ENCODE measurements around the gene LRRC9. TPM values are rescaled to one million over a fixed set of nuclear protein-coding genes. Genes with fewer than 3 reads are reported as not detected.

Gene LRRC9
- not detected for polyA plus RNA-seq

DNA sequence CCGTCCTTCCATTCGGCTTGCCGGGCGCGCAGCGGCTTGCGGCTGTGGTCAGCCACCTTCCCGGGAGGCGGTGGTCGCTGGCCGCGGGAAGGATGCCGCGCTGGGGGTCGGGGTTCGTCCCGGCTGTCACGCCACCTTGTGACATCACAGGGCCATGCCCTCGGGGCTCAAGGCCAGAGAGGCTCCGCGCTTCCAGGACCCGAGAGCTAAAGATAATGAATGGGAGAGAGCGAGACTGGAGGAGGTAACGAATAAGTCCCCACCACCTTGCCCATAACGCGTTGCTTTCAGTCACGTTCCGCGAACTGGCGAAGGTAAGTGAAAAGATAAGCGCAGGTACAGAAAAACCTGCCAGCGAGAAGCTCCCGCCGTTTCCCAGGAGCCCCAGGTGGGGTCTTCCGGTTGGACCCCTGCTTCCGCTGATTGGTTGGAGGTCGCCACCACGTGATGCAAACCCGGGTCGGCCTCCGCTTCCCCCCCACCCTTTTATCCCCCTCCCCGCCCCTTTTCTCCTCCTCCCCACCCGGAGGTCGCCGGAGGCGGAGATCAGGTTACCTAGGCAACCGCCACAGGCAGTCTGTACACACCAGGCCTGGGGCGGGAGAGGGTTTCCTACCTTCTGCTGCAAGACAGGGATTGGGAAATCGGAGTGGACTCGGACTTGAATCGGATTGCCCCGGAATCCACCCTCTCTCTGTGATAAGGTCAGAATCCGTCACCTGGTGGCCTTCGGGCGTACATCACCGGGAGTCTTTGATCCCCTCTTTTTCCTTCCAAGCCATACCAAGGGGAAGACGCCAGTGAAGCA lies at the start of gene LRRC9:
LRRC9 (plus strand) TSS at position 575 of the 808 bp plus-strand sequence.
- Mint-ChIP-seq H3K36me3 (no peaks in the 10 kb centered on the region), H3K4me3 (peak within 1 kb of the TSS; percentile 51 to 73 (median 69)), H3K9me3 (peaks cover 0 to 7% (median 2%) of the 10 kb centered on the region in 6 donors), H3K4me1 (peaks cover 9 to 18% of the 10 kb centered on the region in 2 donors), H3K27me3 (ENCODE audit: low read depth in 3 of 3) (peaks cover 3 to 31% (median 13%) of the 10 kb centered on the region in 3 donors), H3K27ac (peak within 1 kb of the TSS in 1 of 6 donors; percentile 27)
- DNase-seq, result peak; percentile 1 to 6 (median 3)

DNA sequence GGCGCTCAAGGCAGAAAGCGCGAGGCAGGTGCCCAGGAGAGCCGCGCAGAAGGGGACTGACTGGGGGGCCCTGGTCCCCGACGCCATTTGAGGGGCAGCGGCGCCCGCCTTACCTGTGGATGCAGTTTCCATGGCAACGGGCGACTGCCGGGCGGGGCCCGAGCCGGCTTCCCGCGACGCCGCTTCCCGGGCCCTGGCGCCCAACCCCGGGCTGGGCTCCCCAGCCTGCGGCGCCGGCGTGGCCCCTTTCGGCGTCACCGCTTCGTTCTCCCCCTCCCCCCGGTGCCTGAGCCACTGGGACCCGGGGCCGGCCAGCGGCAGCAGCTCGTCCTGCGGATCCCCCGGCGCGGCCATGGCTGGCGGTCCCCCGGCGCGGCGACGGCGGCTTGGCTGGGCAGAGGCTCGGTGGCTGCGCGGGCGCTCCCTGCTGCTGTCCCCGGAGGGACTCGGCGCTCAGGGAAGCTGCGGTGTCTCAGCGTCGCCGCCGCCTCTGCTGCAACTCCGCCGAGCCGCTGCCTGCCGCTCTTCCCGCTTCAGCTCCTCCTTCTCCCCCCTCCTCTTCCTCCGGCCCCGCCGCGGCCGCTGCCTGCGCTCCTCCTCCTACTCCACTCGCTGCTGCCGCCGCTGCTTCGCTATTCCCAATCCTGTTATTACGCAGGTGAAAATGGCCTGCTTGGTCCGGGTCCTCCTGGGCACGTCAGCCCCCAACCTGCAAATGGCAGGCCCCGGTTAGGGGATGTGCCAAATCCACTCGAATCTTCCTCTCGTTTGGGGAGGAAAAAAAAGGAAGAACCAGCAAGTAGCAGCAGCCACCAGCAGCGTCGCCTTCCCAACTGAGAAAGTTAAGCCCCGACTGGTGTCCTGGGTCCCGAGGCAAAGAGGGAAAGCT lies 49.4 kb upstream of the LRRC9 start, which contains the start of gene RTN1:
RTN1 (minus strand) TSS at position 500 of the 889 bp plus-strand sequence; CDS start at position 354, 146 bp downstream.
- Mint-ChIP-seq H3K9me3 (peaks cover 0 to 6% (median 0%) of the 10 kb centered on the region in 6 donors), H3K27ac (no peak within 1 kb of the TSS), H3K27me3 (ENCODE audit: low read depth in 3 of 3) (peaks cover 7 to 26% (median 12%) of the 10 kb centered on the region in 3 donors), H3K4me3 (peak within 1 kb of the TSS; percentile 44 to 71 (median 58)), H3K4me1 (peaks cover 0 to 8% of the 10 kb centered on the region in 2 donors), H3K36me3 (peaks cover 0 to 4% (median 0%) of the 10 kb centered on the region in 3 donors)
- DNase-seq, result no peak

DNA sequence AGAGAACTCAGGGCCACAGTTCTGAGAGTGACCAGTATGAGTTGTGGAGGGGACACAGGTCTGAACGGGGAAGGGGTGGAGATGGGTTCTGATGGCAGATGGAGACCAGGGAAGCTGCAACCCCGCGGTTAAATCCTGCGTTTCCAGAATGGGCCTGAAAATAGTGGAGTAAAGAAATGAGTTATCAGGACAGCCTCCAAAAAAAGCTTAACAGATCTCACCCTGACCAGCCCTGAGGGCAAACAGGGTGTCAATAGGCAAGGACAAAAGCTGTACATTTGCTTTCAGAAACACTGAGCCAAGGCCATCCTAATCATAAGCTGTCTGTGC lies 48.8 kb upstream of the LRRC9 start:
- peaks cover 0 to 4% (median 0%) of the 10 kb centered on the region in 3 donors for H3K36me3 Mint-ChIP-seq
- H3K4me3 Mint-ChIP-seq, result peak overlapping the region in 4 of 5 donors; percentile 44 to 62 (median 52)
- no peak overlapping the region for H3K27ac Mint-ChIP-seq
- no peak for DNase-seq
- peaks cover 0 to 8% of the 10 kb centered on the region in 2 donors for H3K4me1 Mint-ChIP-seq
- H3K9me3 Mint-ChIP-seq, result peaks cover 0 to 6% (median 0%) of the 10 kb centered on the region in 6 donors
- H3K27me3 Mint-ChIP-seq (ENCODE audit: low read depth in 3 of 3), result peaks cover 8 to 25% (median 12%) of the 10 kb centered on the region in 3 donors

DNA sequence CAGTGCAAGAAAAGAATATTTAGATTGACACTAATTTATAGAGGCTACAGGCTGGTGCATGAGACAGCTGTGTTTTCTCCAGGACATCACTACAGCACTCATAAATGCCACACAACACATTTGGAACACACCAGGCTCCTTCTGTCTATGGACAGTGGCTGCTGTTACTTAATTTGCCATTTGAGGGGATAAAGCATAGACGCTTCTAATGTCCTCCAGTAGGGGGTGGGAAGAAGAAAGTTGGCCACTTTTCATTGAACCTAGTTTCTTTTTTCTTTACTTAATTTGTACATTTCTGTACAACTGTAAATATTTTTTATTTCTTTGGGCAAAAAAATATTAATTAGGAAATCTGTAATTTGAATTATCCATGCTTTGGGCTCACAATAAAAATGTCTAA lies 37.0 kb upstream of the LRRC9 start:
- peaks cover 0 to 10% (median 7%) of the 10 kb centered on the region in 3 donors for H3K27me3 Mint-ChIP-seq (ENCODE audit: low read depth in 3 of 3)
- H3K4me3 Mint-ChIP-seq, result no peak overlapping the region

DNA sequence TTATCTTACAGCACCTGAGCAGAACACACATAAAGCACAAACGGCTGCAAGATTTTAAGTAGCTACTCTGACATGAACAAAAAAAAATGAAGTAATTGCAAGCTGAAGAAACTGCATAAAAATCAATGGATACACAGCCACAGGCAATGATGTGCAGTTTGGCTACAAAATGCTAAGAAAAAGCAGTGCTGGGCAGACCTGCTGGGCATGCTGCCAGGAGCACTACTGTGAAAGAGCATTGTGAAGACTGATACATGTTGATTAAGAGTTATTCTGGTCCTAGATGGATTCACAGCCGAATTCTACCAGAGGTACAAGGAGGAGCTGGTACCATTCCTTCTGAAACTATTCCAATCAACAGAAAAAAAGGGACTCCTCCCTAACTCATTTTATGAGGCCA lies 29.3 kb upstream of the LRRC9 start:
- Mint-ChIP-seq H3K9me3 (peaks cover 0 to 6% (median 0%) of the 10 kb centered on the region in 6 donors), H3K4me1 (no peaks in the 10 kb centered on the region), H3K27me3 (ENCODE audit: low read depth in 3 of 3) (peaks cover 0 to 3% (median 2%) of the 10 kb centered on the region in 3 donors), H3K27ac (no peak overlapping the region), H3K36me3 (no peaks in the 10 kb centered on the region), H3K4me3 (no peak overlapping the region)
- no peak for DNase-seq

More for the DNA sequence above, 37.0 kb upstream of the LRRC9 start:
- no peaks in the 10 kb centered on the region for H3K4me1 Mint-ChIP-seq
- peaks cover 0 to 8% (median 4%) of the 10 kb centered on the region in 6 donors for H3K9me3 Mint-ChIP-seq
- no peaks in the 10 kb centered on the region for H3K36me3 Mint-ChIP-seq
- H3K27ac Mint-ChIP-seq, result no peak overlapping the region
- no peak for DNase-seq

DNA sequence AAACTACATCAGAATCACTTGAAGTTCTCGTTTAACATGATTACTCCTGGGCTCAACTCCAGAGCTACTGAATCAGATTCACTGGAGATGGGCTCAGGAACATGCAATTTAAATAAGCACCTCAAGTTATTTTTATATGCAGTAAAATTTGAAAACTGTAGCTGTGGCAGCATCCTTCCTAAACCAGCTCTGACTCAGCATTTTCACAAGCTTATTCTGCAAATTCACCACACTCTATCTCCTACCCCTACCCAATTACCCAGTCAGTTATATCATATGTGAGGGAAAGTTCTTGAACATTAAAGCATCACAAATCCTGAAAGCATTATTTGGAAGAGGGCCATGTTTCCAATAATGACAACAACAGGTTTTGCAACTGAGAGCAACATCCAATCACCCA lies 24.2 kb upstream of the LRRC9 start:
- Mint-ChIP-seq H3K9me3 (peaks cover 0 to 1% (median 0%) of the 10 kb centered on the region in 6 donors), H3K4me1 (no peaks in the 10 kb centered on the region), H3K27ac (no peak overlapping the region), H3K4me3 (no peak overlapping the region), H3K27me3 (ENCODE audit: low read depth in 3 of 3) (peaks cover 0 to 6% (median 5%) of the 10 kb centered on the region in 3 donors), H3K36me3 (no peaks in the 10 kb centered on the region)
- DNase-seq, result no peak

DNA sequence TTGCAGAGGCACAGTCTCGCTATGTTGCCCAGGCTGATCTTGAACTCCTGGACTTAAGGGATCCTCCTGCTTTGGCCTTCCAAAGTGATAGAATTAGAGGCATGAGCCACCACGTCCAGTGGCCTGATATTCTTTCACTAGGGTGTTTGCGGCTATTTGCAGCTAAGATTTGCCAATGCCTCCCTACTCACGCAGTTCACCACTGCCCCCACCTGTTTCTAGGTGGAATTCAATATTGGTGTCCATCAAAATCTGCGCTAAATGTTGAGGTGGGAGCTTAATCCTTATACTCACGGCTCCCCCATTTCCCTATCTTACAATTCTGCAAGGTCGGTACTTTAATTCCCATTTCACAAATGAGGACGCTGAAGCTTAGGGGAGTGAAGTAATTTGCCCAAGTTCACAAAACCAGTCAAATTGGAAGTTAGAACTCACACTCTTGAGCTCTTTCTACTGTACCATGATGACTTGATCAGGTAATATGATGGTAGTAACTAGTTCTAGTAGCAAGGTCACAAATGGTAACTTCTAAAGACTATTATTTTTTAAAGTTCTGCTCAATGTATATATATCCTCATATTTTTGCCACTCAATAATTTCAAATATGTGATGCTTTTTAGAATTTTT lies 22.1 kb upstream of the LRRC9 start:
- Mint-ChIP-seq H3K27me3 (ENCODE audit: low read depth in 3 of 3) (peaks cover 2 to 8% (median 7%) of the 10 kb centered on the region in 3 donors), H3K4me1 (no peaks in the 10 kb centered on the region), H3K4me3 (no peak overlapping the region), H3K36me3 (no peaks in the 10 kb centered on the region), H3K9me3 (peaks cover 0 to 4% (median 0%) of the 10 kb centered on the region in 6 donors), H3K27ac (no peak overlapping the region)
- no peak for DNase-seq

DNA sequence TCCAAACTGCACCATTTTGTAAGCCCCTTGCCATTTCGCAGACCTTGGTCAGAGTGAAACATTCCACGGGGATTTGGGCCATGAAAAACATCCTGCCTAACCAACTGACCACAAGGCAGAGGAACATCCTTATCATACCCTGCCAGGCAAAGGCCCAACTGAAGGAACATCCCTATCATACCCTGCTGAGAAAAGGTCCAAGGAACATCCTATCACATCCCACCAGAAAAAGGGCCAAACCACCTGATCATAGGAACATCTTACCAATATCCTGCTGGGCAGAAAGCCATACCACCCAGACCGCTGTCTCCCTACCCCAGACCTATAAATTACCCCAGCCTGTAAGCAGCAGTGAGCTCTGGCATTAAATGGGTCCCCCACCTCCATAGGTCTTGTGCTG lies 19.4 kb upstream of the LRRC9 start:
- Mint-ChIP-seq H3K36me3 (no peaks in the 10 kb centered on the region), H3K9me3 (peaks cover 0 to 4% (median 0%) of the 10 kb centered on the region in 6 donors), H3K4me3 (no peak overlapping the region), H3K4me1 (no peaks in the 10 kb centered on the region), H3K27me3 (ENCODE audit: low read depth in 3 of 3) (peaks cover 2 to 8% (median 7%) of the 10 kb centered on the region in 3 donors), H3K27ac (no peak overlapping the region)
- no peak for DNase-seq

DNA sequence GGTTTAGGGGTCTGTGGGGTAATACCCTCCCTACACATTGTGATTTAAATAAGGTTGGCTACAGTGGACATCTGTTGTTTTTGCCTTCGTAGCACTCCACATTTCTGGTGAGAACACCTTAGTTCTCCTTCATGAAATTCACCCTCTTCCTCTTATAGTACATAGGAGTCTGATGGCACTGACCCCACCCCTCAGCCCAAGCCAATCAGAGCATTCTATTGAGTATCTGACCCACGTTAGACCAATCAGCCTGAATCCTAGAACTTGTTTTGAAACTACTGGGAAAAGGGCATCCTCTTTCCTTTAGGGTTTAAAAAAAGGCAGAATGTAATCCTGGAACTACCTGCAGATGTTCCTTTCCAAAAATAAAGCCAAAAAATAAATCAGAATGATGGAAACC lies 15.8 kb upstream of the LRRC9 start:
- H3K27me3 Mint-ChIP-seq (ENCODE audit: low read depth in 3 of 3), result peaks cover 2 to 8% (median 4%) of the 10 kb centered on the region in 3 donors
- H3K4me3 Mint-ChIP-seq, result no peak overlapping the region
- H3K9me3 Mint-ChIP-seq, result peaks cover 0 to 4% (median 0%) of the 10 kb centered on the region in 6 donors
- no peaks in the 10 kb centered on the region for H3K4me1 Mint-ChIP-seq
- DNase-seq, result no peak
- no peaks in the 10 kb centered on the region for H3K36me3 Mint-ChIP-seq
- H3K27ac Mint-ChIP-seq, result no peak overlapping the region

DNA sequence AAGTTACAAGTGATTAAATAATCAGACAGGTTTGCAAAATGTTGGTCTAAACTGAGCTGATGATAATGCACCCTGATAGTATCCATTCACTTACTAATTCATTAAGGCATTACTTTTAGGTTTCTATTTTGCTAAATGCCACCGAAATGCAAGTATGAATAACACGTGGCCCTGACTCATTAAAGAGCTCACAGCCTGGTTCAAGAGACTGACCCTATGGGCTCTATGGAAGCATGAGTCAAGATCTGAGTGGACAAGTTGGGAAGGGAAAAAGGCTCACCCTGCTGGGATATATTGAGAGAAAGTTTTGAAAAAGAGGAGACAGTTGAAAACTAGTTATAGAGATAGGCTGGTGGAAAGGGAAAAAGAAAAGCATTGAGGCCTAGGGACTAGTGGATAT lies 14.8 kb upstream of the LRRC9 start:
- Mint-ChIP-seq H3K36me3 (no peaks in the 10 kb centered on the region), H3K27ac (no peak overlapping the region), H3K27me3 (ENCODE audit: low read depth in 3 of 3) (peaks cover 2 to 6% (median 2%) of the 10 kb centered on the region in 3 donors)

DNA sequence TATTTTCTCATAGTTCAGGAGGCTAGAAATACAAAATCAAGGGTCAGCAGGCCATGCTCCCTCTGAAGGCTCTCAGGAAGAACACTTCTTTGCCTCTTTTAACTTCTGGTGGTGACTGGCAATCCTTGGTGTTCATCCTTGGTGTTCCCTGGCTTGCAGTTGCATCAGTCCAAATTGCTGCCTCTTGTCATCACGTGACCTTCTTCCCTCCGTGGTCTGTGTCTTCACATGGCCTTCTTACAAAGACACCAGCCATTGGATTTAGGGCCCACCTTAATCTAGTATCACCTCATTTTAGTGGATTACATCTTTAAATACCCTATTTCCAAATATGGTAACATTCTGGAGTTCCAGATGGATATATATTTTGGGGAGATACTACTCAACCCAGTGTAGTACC lies 7.5 kb upstream of the LRRC9 start:
- Mint-ChIP-seq H3K4me1 (no peaks in the 10 kb centered on the region), H3K36me3 (no peaks in the 10 kb centered on the region), H3K9me3 (peaks cover 0 to 8% (median under 1%) of the 10 kb centered on the region in 6 donors), H3K4me3 (no peak overlapping the region), H3K27me3 (ENCODE audit: low read depth in 3 of 3) (peaks cover 3 to 12% (median 5%) of the 10 kb centered on the region in 3 donors), H3K27ac (no peak overlapping the region)
- no peak for DNase-seq

More for the DNA sequence above, 14.8 kb upstream of the LRRC9 start:
- Mint-ChIP-seq H3K9me3 (peaks cover 0 to 7% (median 0%) of the 10 kb centered on the region in 6 donors), H3K4me3 (no peak overlapping the region), H3K4me1 (no peaks in the 10 kb centered on the region)
- no peak for DNase-seq

DNA sequence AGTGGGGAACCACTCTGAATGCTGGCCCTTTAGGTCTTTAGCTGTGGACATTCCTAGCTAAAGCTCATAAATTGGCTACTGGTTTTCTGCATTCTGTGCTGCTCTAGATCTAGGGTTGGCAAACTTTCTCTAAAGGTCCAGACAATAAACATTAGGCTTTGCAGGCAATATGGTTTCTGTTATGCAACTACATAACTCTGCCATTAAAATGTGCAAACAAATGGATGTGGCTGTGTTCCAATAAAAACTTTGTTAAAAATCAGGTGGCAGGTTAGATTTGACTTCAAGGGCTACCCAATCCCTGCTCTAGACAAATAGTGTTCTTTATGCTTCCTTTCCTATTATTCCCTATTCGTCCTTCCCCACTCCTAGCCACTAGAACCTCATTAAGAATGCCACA lies 6.8 kb upstream of the LRRC9 start:
- Mint-ChIP-seq H3K27ac (no peak overlapping the region), H3K27me3 (ENCODE audit: low read depth in 3 of 3) (peaks cover 3 to 13% (median 5%) of the 10 kb centered on the region in 3 donors), H3K4me3 (no peak overlapping the region), H3K36me3 (no peaks in the 10 kb centered on the region), H3K4me1 (no peaks in the 10 kb centered on the region), H3K9me3 (peaks cover 0 to 8% (median under 1%) of the 10 kb centered on the region in 6 donors)
- no peak for DNase-seq

DNA sequence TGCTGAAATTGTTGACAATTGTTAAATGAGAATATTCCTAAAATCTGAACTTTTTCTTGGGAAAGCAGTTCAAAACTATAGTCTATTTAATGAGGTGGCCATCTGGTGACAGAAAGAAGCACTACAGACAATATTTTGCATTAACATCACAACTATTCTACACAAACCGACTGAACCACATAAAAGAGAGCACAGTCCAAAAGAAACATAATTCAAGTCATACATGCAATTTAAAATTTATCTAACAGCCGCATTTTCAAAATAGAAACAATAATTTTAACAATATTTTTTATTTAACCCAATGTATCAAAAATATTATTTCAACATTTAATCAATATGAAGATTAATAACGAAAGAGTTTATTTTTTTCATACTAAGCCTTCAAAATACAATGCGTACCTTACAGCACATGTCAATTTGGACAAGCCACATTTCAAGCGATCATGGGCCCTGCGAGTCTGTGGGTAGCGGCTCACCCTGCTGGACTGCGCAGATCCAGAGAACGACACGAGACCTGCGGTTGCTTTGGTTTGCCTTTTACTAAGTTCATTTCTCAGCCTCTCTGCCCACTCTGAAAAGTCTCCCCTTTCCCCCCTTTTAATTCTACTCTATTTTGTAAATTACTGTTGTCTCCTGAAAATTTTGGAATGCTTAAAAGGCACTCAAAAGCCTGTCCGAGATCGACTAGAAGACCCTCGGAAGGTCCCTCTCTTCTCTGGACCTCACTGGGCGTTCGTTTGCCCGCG lies 947 bp upstream of the LRRC9 start:
- Mint-ChIP-seq H3K27ac (no peak overlapping the region), H3K36me3 (no peaks in the 10 kb centered on the region), H3K27me3 (ENCODE audit: low read depth in 3 of 3) (peaks cover 3 to 31% (median 13%) of the 10 kb centered on the region in 3 donors), H3K9me3 (peaks cover 0 to 7% (median 2%) of the 10 kb centered on the region in 6 donors), H3K4me1 (peaks cover 9 to 18% of the 10 kb centered on the region in 2 donors), H3K4me3 (peak overlapping the region; percentile 51 to 73 (median 69))
- peak; percentile 3 to 18 (median 9) for DNase-seq

Data from immature natural killer cell (primary cell).